Middle frontal gyrus (tissue), 1 donor: ENCODE data around the gene EPHA3.

Experiments used
- DNase-seq: peaks from one replicate; pipeline ENCODE4 v3.0.0-alpha.2; 2015; ENCODE audit warnings: low spot score; ENCODE audit errors: extremely low spot score

Gene EPHA3

GRCh38 chr3:89278302-89279025 lies 171.0 kb downstream of the EPHA3 start:
- DNase-seq = no peak

- no peak for DNase-seq
These were observed 172.9 kb downstream of the EPHA3 start for GRCh38 chr3:89280301-89280700.

- no peak for DNase-seq
These were observed 173.5 kb downstream of the EPHA3 start for GRCh38 chr3:89280822-89281365.

- no peak for DNase-seq
These were observed 180.6 kb downstream of the EPHA3 start for GRCh38 chr3:89287902-89288508.

GRCh38 chr3:89289574-89290190 lies 182.3 kb downstream of the EPHA3 start:
- DNase-seq = no peak

GRCh38 chr3:89297199-89297598 lies 189.8 kb downstream of the EPHA3 start:
- DNase-seq = no peak

- DNase-seq = no peak
These were observed 193.1 kb downstream of the EPHA3 start for GRCh38 chr3:89300526-89300925.

- no peak for DNase-seq
These were observed 193.6 kb downstream of the EPHA3 start for GRCh38 chr3:89300981-89301380.

GRCh38 chr3:89303701-89304100 lies 196.3 kb downstream of the EPHA3 start:
- no peak for DNase-seq

- DNase-seq = no peak
These were observed 199.1 kb downstream of the EPHA3 start for GRCh38 chr3:89306540-89306939.

- no peak for DNase-seq
These were observed 204.2 kb downstream of the EPHA3 start for GRCh38 chr3:89311581-89311980.

- no peak for DNase-seq
These were observed 204.7 kb downstream of the EPHA3 start for GRCh38 chr3:89312141-89312540.

- DNase-seq = no peak
These were observed 207.2 kb downstream of the EPHA3 start for GRCh38 chr3:89314454-89315098.

GRCh38 chr3:89315750-89316470 lies 208.5 kb downstream of the EPHA3 start:
- no peak for DNase-seq

GRCh38 chr3:89320186-89320585 lies 212.8 kb downstream of the EPHA3 start:
- DNase-seq = no peak

- no peak for DNase-seq
These were observed 219.6 kb downstream of the EPHA3 start for GRCh38 chr3:89326997-89327396.

- no peak for DNase-seq
These were observed 225.0 kb downstream of the EPHA3 start for GRCh38 chr3:89332386-89332785.

- no peak for DNase-seq
These were observed 225.4 kb downstream of the EPHA3 start for GRCh38 chr3:89332793-89333192.

- no peak for DNase-seq
These were observed 228.3 kb downstream of the EPHA3 start for GRCh38 chr3:89335693-89336092.

GRCh38 chr3:89340408-89340807 lies 233.0 kb downstream of the EPHA3 start:
- no peak for DNase-seq

- no peak for DNase-seq
These were observed 236.7 kb downstream of the EPHA3 start for GRCh38 chr3:89344076-89344475.
